Panc1 (cell line): ENCODE results near the gene EHD3.

ENCODE experiments used
- TF ChIP-seq, protein P1 (sequence below): fragments of 450-650 bp; IDR thresholded peaks from 2 replicates; pipeline ENCODE4 v1.5.1; 2017; ENCODE audit warnings: mild to moderate bottlenecking
- TF ChIP-seq, protein P2 (sequence below), 2 experiments: IDR thresholded peaks; 2 replicates each; pipeline ENCODE4 v1.6.1; 2011 to 2012; ENCODE audit warnings: low read depth in 2 of 2, control low read depth in 1 of 2, low read length in 1 of 2, mild to moderate bottlenecking in 1 of 2, moderate library complexity in 1 of 2; ENCODE audit not compliant: insufficient read depth in 1 of 2

DNA sequence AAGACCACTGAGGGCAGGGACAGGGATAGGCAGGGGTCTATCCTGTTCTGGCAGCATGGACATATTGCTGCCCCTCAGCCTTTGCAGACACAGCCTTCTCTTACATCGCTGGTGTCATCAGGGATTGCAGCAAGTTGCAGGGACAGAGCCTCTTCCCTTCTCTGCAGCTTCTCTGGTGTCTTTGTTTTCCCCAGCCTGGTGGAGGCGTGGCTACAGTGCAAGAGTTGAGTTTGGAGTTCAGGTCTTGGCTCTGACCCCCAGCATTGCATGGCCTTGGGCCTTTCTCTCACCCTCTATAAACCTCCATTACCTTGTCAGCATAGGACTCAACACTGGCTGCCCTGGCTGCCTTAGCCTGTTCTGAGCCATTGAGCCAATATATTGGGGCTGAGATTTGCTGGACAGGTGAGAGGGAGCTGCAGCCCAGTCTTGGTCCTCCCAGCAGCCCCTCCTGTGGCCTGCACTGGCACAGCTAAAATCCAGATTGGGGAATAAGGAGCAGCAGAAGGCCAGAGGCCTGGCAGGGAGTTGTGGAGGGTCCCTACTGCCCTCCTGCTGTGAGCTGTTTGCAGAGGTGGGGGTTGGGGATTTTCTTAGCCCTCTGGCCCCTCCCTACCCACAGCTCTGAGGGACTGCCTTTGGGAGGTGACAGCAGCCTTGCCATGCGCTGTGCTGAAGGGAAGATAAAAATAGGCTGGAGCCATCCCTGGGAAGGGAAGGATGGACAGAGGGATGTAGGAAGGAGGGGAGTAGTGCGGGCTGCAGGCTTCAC is 22.8 kb downstream of the EHD3 start:
- TF ChIP-seq, protein P1, sequence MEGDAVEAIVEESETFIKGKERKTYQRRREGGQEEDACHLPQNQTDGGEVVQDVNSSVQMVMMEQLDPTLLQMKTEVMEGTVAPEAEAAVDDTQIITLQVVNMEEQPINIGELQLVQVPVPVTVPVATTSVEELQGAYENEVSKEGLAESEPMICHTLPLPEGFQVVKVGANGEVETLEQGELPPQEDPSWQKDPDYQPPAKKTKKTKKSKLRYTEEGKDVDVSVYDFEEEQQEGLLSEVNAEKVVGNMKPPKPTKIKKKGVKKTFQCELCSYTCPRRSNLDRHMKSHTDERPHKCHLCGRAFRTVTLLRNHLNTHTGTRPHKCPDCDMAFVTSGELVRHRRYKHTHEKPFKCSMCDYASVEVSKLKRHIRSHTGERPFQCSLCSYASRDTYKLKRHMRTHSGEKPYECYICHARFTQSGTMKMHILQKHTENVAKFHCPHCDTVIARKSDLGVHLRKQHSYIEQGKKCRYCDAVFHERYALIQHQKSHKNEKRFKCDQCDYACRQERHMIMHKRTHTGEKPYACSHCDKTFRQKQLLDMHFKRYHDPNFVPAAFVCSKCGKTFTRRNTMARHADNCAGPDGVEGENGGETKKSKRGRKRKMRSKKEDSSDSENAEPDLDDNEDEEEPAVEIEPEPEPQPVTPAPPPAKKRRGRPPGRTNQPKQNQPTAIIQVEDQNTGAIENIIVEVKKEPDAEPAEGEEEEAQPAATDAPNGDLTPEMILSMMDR = no peak
- TF ChIP-seq, protein P2, sequence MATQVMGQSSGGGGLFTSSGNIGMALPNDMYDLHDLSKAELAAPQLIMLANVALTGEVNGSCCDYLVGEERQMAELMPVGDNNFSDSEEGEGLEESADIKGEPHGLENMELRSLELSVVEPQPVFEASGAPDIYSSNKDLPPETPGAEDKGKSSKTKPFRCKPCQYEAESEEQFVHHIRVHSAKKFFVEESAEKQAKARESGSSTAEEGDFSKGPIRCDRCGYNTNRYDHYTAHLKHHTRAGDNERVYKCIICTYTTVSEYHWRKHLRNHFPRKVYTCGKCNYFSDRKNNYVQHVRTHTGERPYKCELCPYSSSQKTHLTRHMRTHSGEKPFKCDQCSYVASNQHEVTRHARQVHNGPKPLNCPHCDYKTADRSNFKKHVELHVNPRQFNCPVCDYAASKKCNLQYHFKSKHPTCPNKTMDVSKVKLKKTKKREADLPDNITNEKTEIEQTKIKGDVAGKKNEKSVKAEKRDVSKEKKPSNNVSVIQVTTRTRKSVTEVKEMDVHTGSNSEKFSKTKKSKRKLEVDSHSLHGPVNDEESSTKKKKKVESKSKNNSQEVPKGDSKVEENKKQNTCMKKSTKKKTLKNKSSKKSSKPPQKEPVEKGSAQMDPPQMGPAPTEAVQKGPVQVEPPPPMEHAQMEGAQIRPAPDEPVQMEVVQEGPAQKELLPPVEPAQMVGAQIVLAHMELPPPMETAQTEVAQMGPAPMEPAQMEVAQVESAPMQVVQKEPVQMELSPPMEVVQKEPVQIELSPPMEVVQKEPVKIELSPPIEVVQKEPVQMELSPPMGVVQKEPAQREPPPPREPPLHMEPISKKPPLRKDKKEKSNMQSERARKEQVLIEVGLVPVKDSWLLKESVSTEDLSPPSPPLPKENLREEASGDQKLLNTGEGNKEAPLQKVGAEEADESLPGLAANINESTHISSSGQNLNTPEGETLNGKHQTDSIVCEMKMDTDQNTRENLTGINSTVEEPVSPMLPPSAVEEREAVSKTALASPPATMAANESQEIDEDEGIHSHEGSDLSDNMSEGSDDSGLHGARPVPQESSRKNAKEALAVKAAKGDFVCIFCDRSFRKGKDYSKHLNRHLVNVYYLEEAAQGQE (IDR thresholded peaks at IDR 0.05; ENCODE audit: insufficient read depth in 1 of 2, low read depth in 2 of 2, low read length in 1 of 2) = no peak
